Measurements from ENCODE around the gene ACRV1. TPM values are rescaled to one million over a fixed set of nuclear protein-coding genes. Genes with fewer than 3 reads are reported as not detected.

ACRV1 gene
- total RNA-seq, 1 donor from 2014 or later = not detected

GRCh38 chr11:125637840-125638239 lies 42.8 kb downstream of the ACRV1 start:
- peaks cover 14% of the 10 kb centered on the region for H3K4me1 Mint-ChIP-seq (ENCODE audit: low read depth)
- peaks cover 77% of the 10 kb centered on the region for H3K36me3 Mint-ChIP-seq (ENCODE audit: low read depth)
- intact Hi-C loops (cut with micrococcal nuclease) = no loop called here
- H3K4me3 Mint-ChIP-seq (ENCODE audit: low read depth) = no peak overlapping the region
- DNase-seq (ENCODE audit: low spot score) = no peak
- H3K9me3 Mint-ChIP-seq = no peaks in the 10 kb centered on the region
- no peaks in the 10 kb centered on the region for H3K27me3 Mint-ChIP-seq (ENCODE audit: low read depth)
- no peak overlapping the region for H3K27ac Mint-ChIP-seq

- peaks cover 35% of the 10 kb centered on the region for H3K4me1 Mint-ChIP-seq (ENCODE audit: low read depth)
- intact Hi-C loops (cut with micrococcal nuclease) = loop anchor here (5.0 kb wide), 1 partner anchor 245 kb away; no protein-coding TSS in a partner anchor
- no peak for DNase-seq (ENCODE audit: low spot score)
- H3K27me3 Mint-ChIP-seq (ENCODE audit: low read depth) = no peaks in the 10 kb centered on the region
- no peak overlapping the region for H3K27ac Mint-ChIP-seq
- peaks cover 56% of the 10 kb centered on the region for H3K36me3 Mint-ChIP-seq (ENCODE audit: low read depth)
- peak overlapping the region; percentile 91 for H3K4me3 Mint-ChIP-seq (ENCODE audit: low read depth)
- no peaks in the 10 kb centered on the region for H3K9me3 Mint-ChIP-seq
Observed at GRCh38 chr11:125627236-125627910, 53.3 kb downstream of the ACRV1 start.

- H3K9me3 Mint-ChIP-seq = no peaks in the 10 kb centered on the region
Observed at GRCh38 chr11:125626288-125626950, 54.2 kb downstream of the ACRV1 start.

GRCh38 chr11:125625630-125626287 lies 54.9 kb downstream of the ACRV1 start:
- Mint-ChIP-seq H3K27me3 (ENCODE audit: low read depth) (no peaks in the 10 kb centered on the region), H3K4me1 (ENCODE audit: low read depth) (peaks cover 28% of the 10 kb centered on the region), H3K9me3 (no peaks in the 10 kb centered on the region), H3K4me3 (ENCODE audit: low read depth) (peak overlapping the region; percentile 91), H3K27ac (peak overlapping the region; percentile 93), H3K36me3 (ENCODE audit: low read depth) (peaks cover 61% of the 10 kb centered on the region)
- intact Hi-C loops (cut with micrococcal nuclease) = loop anchor here (1.0 to 5.0 kb wide), 4 partner anchors 33 to 261 kb away; partner anchors contain the start of genes HYLS1 and STT3A
- peak; percentile 85 for DNase-seq (ENCODE audit: low spot score)

More at GRCh38 chr11:125626288-125626950, 54.2 kb downstream of the ACRV1 start:
- Mint-ChIP-seq H3K27ac (peak overlapping the region; percentile 93), H3K4me3 (ENCODE audit: low read depth) (peak overlapping the region; percentile 91), H3K4me1 (ENCODE audit: low read depth) (peaks cover 32% of the 10 kb centered on the region), H3K36me3 (ENCODE audit: low read depth) (peaks cover 61% of the 10 kb centered on the region), H3K27me3 (ENCODE audit: low read depth) (no peaks in the 10 kb centered on the region)
- peak; percentile 23 for DNase-seq (ENCODE audit: low spot score)
- intact Hi-C loops (cut with micrococcal nuclease) = loop anchor here (5.0 kb wide), 1 partner anchor 246 kb away; no protein-coding TSS in a partner anchor

- no peaks in the 10 kb centered on the region for H3K27me3 Mint-ChIP-seq (ENCODE audit: low read depth)
- peak overlapping the region; percentile 93 for H3K27ac Mint-ChIP-seq
- H3K36me3 Mint-ChIP-seq (ENCODE audit: low read depth) = peaks cover 63% of the 10 kb centered on the region
- peaks cover 26% of the 10 kb centered on the region for H3K4me1 Mint-ChIP-seq (ENCODE audit: low read depth)
- H3K4me3 Mint-ChIP-seq (ENCODE audit: low read depth) = peak overlapping the region; percentile 91
- DNase-seq (ENCODE audit: low spot score) = no peak
- no peaks in the 10 kb centered on the region for H3K9me3 Mint-ChIP-seq
- intact Hi-C loops (cut with micrococcal nuclease) = loop anchor here (1.0 to 5.0 kb wide), 4 partner anchors 33 to 262 kb away; partner anchors contain the start of genes HYLS1 and STT3A
Observed at GRCh38 chr11:125625225-125625629, 55.4 kb downstream of the ACRV1 start.

- peak within 1 kb of the TSS; percentile 93 for H3K27ac Mint-ChIP-seq
- no peaks in the 10 kb centered on the region for H3K27me3 Mint-ChIP-seq (ENCODE audit: low read depth)
- H3K4me1 Mint-ChIP-seq (ENCODE audit: low read depth) = peaks cover 26% of the 10 kb centered on the region
- peaks cover 63% of the 10 kb centered on the region for H3K36me3 Mint-ChIP-seq (ENCODE audit: low read depth)
- H3K9me3 Mint-ChIP-seq = no peaks in the 10 kb centered on the region
- H3K4me3 Mint-ChIP-seq (ENCODE audit: low read depth) = peak within 1 kb of the TSS; percentile 91
- DNase-seq (ENCODE audit: low spot score) = no peak
- intact Hi-C loops (cut with micrococcal nuclease) = loop anchor here (1.0 to 5.0 kb wide), 4 partner anchors 32 to 262 kb away; partner anchors contain the start of genes HYLS1 and STT3A
Observed at GRCh38 chr11:125624756-125625213, 55.9 kb downstream of the ACRV1 start, which contains the start of gene CHEK1. CHEK1 (plus strand) TSS chr11:125625163; CDS start chr11:125626769, 1,606 bp downstream.

- no peak overlapping the region for H3K27ac Mint-ChIP-seq
- no peaks in the 10 kb centered on the region for H3K27me3 Mint-ChIP-seq (ENCODE audit: low read depth)
- no peak overlapping the region for H3K4me3 Mint-ChIP-seq (ENCODE audit: low read depth)
- intact Hi-C loops (cut with micrococcal nuclease) = no loop called here
- H3K4me1 Mint-ChIP-seq (ENCODE audit: low read depth) = peaks cover 18% of the 10 kb centered on the region
- H3K36me3 Mint-ChIP-seq (ENCODE audit: low read depth) = peaks cover 68% of the 10 kb centered on the region
- DNase-seq (ENCODE audit: low spot score) = no peak
- no peaks in the 10 kb centered on the region for H3K9me3 Mint-ChIP-seq
Observed at GRCh38 chr11:125623064-125623463, 57.6 kb downstream of the ACRV1 start.

GRCh38 chr11:125621995-125622394 lies 58.7 kb downstream of the ACRV1 start:
- DNase-seq (ENCODE audit: low spot score) = no peak
- Mint-ChIP-seq H3K9me3 (no peaks in the 10 kb centered on the region), H3K27ac (no peak overlapping the region), H3K36me3 (ENCODE audit: low read depth) (peaks cover 64% of the 10 kb centered on the region), H3K4me3 (ENCODE audit: low read depth) (no peak overlapping the region), H3K27me3 (ENCODE audit: low read depth) (no peaks in the 10 kb centered on the region), H3K4me1 (ENCODE audit: low read depth) (peaks cover 9% of the 10 kb centered on the region)
- intact Hi-C loops (cut with micrococcal nuclease) = no loop called here

Other genes with a start within 250 kb of the ACRV1 start
- 0.80 and 1.1 TPM in 2 replicates for gene FEZ1, start 184.6 kb downstream of the ACRV1 start, total RNA-seq
- 44.4 and 50.9 TPM in 2 replicates for gene EI24, start 111.4 kb downstream of the ACRV1 start, total RNA-seq
- gene STT3A, start 88.0 kb downstream of the ACRV1 start, total RNA-seq = 187 and 198 TPM in 2 replicates
- 109 and 110 TPM in 2 replicates for gene CHEK1, start 55.7 kb downstream of the ACRV1 start, total RNA-seq
- not detected in 2 replicates for gene PATE1, start 65.4 kb upstream of the ACRV1 start, total RNA-seq
- not detected in 2 replicates for gene PATE2, start 98.0 kb upstream of the ACRV1 start, total RNA-seq
- gene PATE3, start 107.3 kb upstream of the ACRV1 start, total RNA-seq = not detected in 2 replicates
- not detected in 2 replicates for gene PATE4, start 152.5 kb upstream of the ACRV1 start, total RNA-seq
- gene HYLS1, start 206.8 kb upstream of the ACRV1 start, total RNA-seq = 12.0 and 12.5 TPM in 2 replicates
- 16.0 and 17.0 TPM in 2 replicates for gene PUS3, start 222.4 kb upstream of the ACRV1 start, total RNA-seq
- not detected in 2 replicates for gene DDX25, start 223.7 kb upstream of the ACRV1 start, total RNA-seq